Testis (tissue), 3 donors: ENCODE results near the gene PRKAA1. TPM values are rescaled to one million over a fixed set of nuclear protein-coding genes. Genes with fewer than 3 reads are reported as not detected.

Experiments used
- DNase-seq: peaks from one replicate; pipeline ENCODE4 v3.0.0-alpha.2; 2019
- H3K27ac ChIP-seq, 2 donors: fragments of 200-600 bp; sonication (generic); one replicate each; pipeline ENCODE4 v1.5.1; 2019
- H3K27me3 ChIP-seq: fragments of 200-600 bp; sonication (generic); one replicate; pipeline ENCODE4 v1.5.1; 2019
- H3K36me3 ChIP-seq: fragments of 200-600 bp; sonication (generic); one replicate; pipeline ENCODE4 v1.5.1; 2017; ENCODE audit warnings: low read depth; ENCODE audit errors: missing control alignments
- H3K4me1 ChIP-seq: fragments of 200-600 bp; sonication (generic); one replicate; pipeline ENCODE4 v1.5.1; 2019
- H3K4me3 ChIP-seq, 2 donors: fragments of 200-600 bp; sonication (generic); one replicate each; pipeline ENCODE4 v1.5.1; 2017 to 2019
- H3K9me3 ChIP-seq: fragments of 200-600 bp; sonication (generic); one replicate; pipeline ENCODE4 v1.5.1; 2017
- CTCF ChIP-seq, 3 experiments: fragments of 450-650 bp in 2 of 3; fragments of 200-600 bp in 1 of 3; sonication (generic) in 1 of 3; IDR thresholded peaks; one replicate each; pipeline ENCODE4 v1.5.1; 2016 to 2019; ENCODE audit warnings: antibody characterized with exemption in 3 of 3, mild to moderate bottlenecking in 2 of 3, moderate library complexity in 1 of 3
- POLR2A ChIP-seq: fragments of 450-650 bp; IDR thresholded peaks from one replicate; pipeline ENCODE4 v1.6.1; 2017; ENCODE audit warnings: antibody characterized with exemption, mild to moderate bottlenecking, moderate library complexity
- WGBS, 2 donors: methylation state at CpG; one replicate each; pipeline ENCODE4 v1.1.5; 2018; 5-methylcytosine and 5-hydroxymethylcytosine counted together
- intact Hi-C: fragments of 100-400 bp; cut with DNase I; formaldehyde crosslinking; loops from one replicate; pipeline ENCODE4 v1.15.1; 2023; ENCODE audit warnings: low total_unique reads
- polyA plus RNA-seq: library from polyadenylated mRNA; stranded (reverse); fragments of 350-450 nt; fragmentation: Illumina TruSeq; extraction: RNeasy Lipid Tissue Mini Kit (QIAGEN cat#74804); gene quantifications from one replicate; pipeline ENCODE4 v1.2.3, GENCODE V29; 2014; ENCODE audit warnings: low read depth, low replicate concordance; ENCODE audit not compliant: insufficient read depth
- total RNA-seq, 2 donors: library from RNA; depleted of rRNA; stranded (reverse); fragments of >200 nt; gene quantifications; one replicate each; pipeline ENCODE4 v1.2.3, GENCODE V29; 2016

The PRKAA1 gene
- total and polyA plus RNA-seq, 3 donors from 2014 or later = 81.7 to 144 (median 92.8) TPM

GRCh38 chr5:40754381-40755092, 43.6 kb downstream of the PRKAA1 start:
- peak overlapping the region; percentile 81 to 89 for H3K4me3 ChIP-seq
- intact Hi-C loops = no loop called here
- peaks cover 11% of the 10 kb centered on the region for H3K4me1 ChIP-seq
- H3K36me3 ChIP-seq = no peaks in the 10 kb centered on the region
- H3K9me3 ChIP-seq = no peaks in the 10 kb centered on the region
- 3 to 8% methylated on average over 6 of the region's 6 CpGs for WGBS, 2 donors
- H3K27me3 ChIP-seq = no peaks in the 10 kb centered on the region
- TF ChIP-seq POLR2A (no peak), CTCF (IDR thresholded peaks at IDR 0.05) (no peak)
- no peak for DNase-seq
- H3K27ac ChIP-seq = peak overlapping the region; percentile 91 to 95

DNA sequence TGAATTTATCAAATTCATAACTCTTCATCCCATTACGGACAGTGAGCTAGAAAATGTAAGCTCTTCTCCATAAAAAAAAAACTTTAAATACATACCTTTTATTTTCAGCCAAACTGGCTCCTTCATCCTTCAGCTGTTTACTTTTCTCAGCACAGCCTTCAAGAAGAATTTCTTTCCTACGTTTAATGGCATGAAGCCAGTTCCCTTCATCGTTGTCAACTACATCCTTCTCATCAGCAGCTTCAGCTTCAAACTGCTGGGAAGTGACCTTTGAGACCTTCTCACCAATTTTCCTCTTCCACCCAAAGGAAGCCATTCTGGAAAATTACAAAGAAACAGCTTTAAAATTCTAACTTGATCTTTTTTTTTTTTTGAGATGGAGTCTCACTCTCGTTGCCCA, 51.5 kb downstream of the PRKAA1 start:
- Histone ChIP-seq H3K36me3 (no peaks in the 10 kb centered on the region), H3K4me3 (no peak overlapping the region), H3K27me3 (no peaks in the 10 kb centered on the region), H3K4me1 (no peaks in the 10 kb centered on the region), H3K9me3 (no peaks in the 10 kb centered on the region), H3K27ac (no peak overlapping the region)
- intact Hi-C loops = no loop called here
- 51 to 54% methylated on average over 4 of the region's 4 CpGs for WGBS, 2 donors
- no peak for TF ChIP-seq CTCF (IDR thresholded peaks at IDR 0.05)
- TF ChIP-seq POLR2A = no peak
- DNase-seq = no peak

DNA sequence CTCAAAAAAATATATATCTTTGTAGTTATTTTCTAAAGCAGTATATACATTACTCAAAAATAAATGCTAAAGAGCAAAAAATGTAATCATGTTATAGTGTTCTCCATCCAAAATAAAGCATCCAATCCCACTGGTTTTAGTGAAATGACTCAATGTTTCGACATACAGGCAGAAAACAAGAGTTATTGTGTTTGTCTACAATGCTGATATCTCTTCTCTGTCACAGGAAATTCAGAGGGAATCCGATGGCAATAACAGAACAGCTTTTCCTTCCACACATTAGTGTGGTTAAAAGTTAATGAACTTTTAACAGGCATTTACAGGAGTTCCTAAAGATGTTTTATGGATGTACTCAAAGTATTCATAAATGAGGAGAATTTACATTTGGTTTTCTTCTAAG, 54.4 kb downstream of the PRKAA1 start:
- TF ChIP-seq CTCF (IDR thresholded peaks at IDR 0.05) (no peak), POLR2A (no peak)
- no peak overlapping the region for H3K27ac ChIP-seq
- intact Hi-C loops = no loop called here
- H3K4me3 ChIP-seq = no peak overlapping the region
- H3K9me3 ChIP-seq = no peaks in the 10 kb centered on the region
- WGBS, 2 donors = 88 to 91% methylated on average over 2 of the region's 2 CpGs
- H3K4me1 ChIP-seq = no peaks in the 10 kb centered on the region
- no peaks in the 10 kb centered on the region for H3K36me3 ChIP-seq
- no peaks in the 10 kb centered on the region for H3K27me3 ChIP-seq
- no peak for DNase-seq

- Histone ChIP-seq H3K9me3 (no peaks in the 10 kb centered on the region), H3K27me3 (no peaks in the 10 kb centered on the region), H3K36me3 (no peaks in the 10 kb centered on the region), H3K27ac (no peak overlapping the region), H3K4me3 (no peak overlapping the region), H3K4me1 (no peaks in the 10 kb centered on the region)
- TF ChIP-seq CTCF (IDR thresholded peaks at IDR 0.05) (no peak), POLR2A (no peak)
- DNase-seq = no peak
- intact Hi-C loops = no loop called here
Measured at GRCh38 chr5:40738502-40738901, 59.7 kb downstream of the PRKAA1 start.
